Measurements from ENCODE around the gene TLR10. TPM values are rescaled to one million over a fixed set of nuclear protein-coding genes. Genes with fewer than 3 reads are reported as not detected.

Gene TLR10
- total and polyA plus RNA-seq, 9 of the 15 experiments (the other 6 are each of a cell fraction or from before 2014, with no cell fraction given), result 0.03 to 0.05 TPM; not detected in 7

GRCh38 chr4:38769857-38770256, 12.9 kb downstream of the TLR10 start:
- 0% methylated on average over 2 of the region's 2 CpGs for WGBS (ENCODE audit: insufficient coverage, low coverage, missing lambda C conversion rate)
- Histone ChIP-seq H3K9me1 (ENCODE audit: control insufficient read depth, insufficient read depth, low read length) (no peaks in the 10 kb centered on the region), H3K9me3 (replicated peaks; ENCODE audit: control insufficient read depth, insufficient read depth, low read depth, low read length) (no peaks in the 10 kb centered on the region), H4K20me1 (replicated peaks; ENCODE audit: control insufficient read depth, insufficient read depth, low read length) (no peaks in the 10 kb centered on the region), H3K79me2 (ENCODE audit: control insufficient read depth, insufficient read depth, low read length) (no peaks in the 10 kb centered on the region), H3K4me3 (no peak overlapping the region), H3K4me2 (ENCODE audit: insufficient read depth, low read length) (no peak overlapping the region), H3K27me3 (ENCODE audit: control insufficient read depth in 2 of 2, insufficient read depth in 2 of 2, low read length in 2 of 2) (peaks cover 7 to 18% of the 10 kb centered on the region in 2 experiments; a peak in 3 of 5 replicates), H3K4me1 (replicated peaks in 1 of 2; ENCODE audit: control insufficient read depth in 2 of 2, insufficient read depth in 2 of 2, low read length in 2 of 2) (no peaks in the 10 kb centered on the region), H2AFZ (ENCODE audit: low read depth, low read length) (no peak overlapping the region), H3K27ac (ENCODE audit: extremely low read depth, low read depth, low read length) (no peak overlapping the region), H3K9ac (ENCODE audit: insufficient read depth in 1 of 2, low read depth in 2 of 2, low read length in 2 of 2) (no peak overlapping the region), H3K36me3 (ENCODE audit: control insufficient read depth, insufficient read depth, low read length) (no peaks in the 10 kb centered on the region)
- in situ Hi-C loops (cut with MboI), result loop anchor here (10.0 kb wide), 1 partner anchor 375 kb away; no protein-coding TSS in a partner anchor
- ChIA-PET POLR2A (interaction anchor here (1.0 to 1.3 kb wide), 2 partner anchors 14 to 109 kb away, joined by 3 to 4 read pairs; no protein-coding TSS in a partner anchor), CTCF (ENCODE audit: low intra/inter-chr PET ratio) (no interaction called here)
- FAIRE-seq (no peak), DNase-seq (ENCODE audit: extremely low read depth in 1 of 4, low spot score in 3 of 4) (no peak), ATAC-seq (no peak)
- no peak for TF ChIP-seq TCF7L2 (IDR thresholded peaks at IDR 0.05; ENCODE audit: low read depth, low read length)
- no peak for TF ChIP-seq SMARCC2 (IDR thresholded peaks at IDR 0.05; ENCODE audit: low read depth)
- no peak for TF ChIP-seq ZNF124 (CRISPR knock-in tag; IDR thresholded peaks at IDR 0.05)
- TF ChIP-seq YY1 (IDR thresholded peaks at IDR 0.05; ENCODE audit: borderline replicate concordance in 1 of 3, control insufficient read depth in 1 of 3, extremely low read depth in 1 of 3, insufficient read depth in 3 of 3, insufficient read length in 1 of 3, insufficient replicate concordance in 2 of 3, low read depth in 1 of 3, low read length in 2 of 3), result no peak
- TF ChIP-seq ZNF324 (CRISPR knock-in tag; IDR thresholded peaks at IDR 0.05), result no peak
- no peak for TF ChIP-seq MYBL2 (IDR thresholded peaks at IDR 0.05; ENCODE audit: low read depth)
- TF ChIP-seq MYBL2 (CRISPR knock-in tag; IDR thresholded peaks at IDR 0.05; ENCODE audit: borderline replicate concordance), result no peak
- TF ChIP-seq STAT5A (IDR thresholded peaks at IDR 0.05; ENCODE audit: borderline replicate concordance, low read length), result no peak
- no peak for TF ChIP-seq MNT (conservative IDR thresholded peaks at IDR 0.05)
- TF ChIP-seq ZNF507 (tag; conservative IDR thresholded peaks at IDR 0.05), result no peak
- TF ChIP-seq POLR2H (tag; IDR thresholded peaks at IDR 0.05; ENCODE audit: low read depth), result no peak
- no peak for TF ChIP-seq E4F1 (CRISPR knock-in tag; IDR thresholded peaks at IDR 0.05; ENCODE audit: borderline replicate concordance)
- no peak for TF ChIP-seq ZNF740 (CRISPR knock-in tag; IDR thresholded peaks at IDR 0.05)
- no peak for TF ChIP-seq ZNF740 (tag; IDR thresholded peaks at IDR 0.05)
- TF ChIP-seq CEBPB (tag; IDR thresholded peaks at IDR 0.05), result no peak
- intact Hi-C loops (cut with micrococcal nuclease), result no loop called here
- no TSS peak for BruUV-seq (replicated peaks)

All from K562 (cell line).